Astrocyte of the hippocampus (primary cell): ENCODE results near the gene WTAP.
A peak's percentile ranks its signal among the peaks of the same experiment; 100 is the strongest.
"Not testable (repeated sequence)": the region's sequence is repeated elsewhere in the genome, so short reads cannot be mapped to it uniquely, and the experiment has no call there.

Experiments used
- DNase-seq: peaks from one replicate; pipeline ENCODE4 v3.0.0; 2011; ENCODE audit warnings: low read depth, low spot score

Gene WTAP

GRCh38 chr6:159761873-159762680, 34.8 kb downstream of the WTAP start, which contains the start of gene ACAT2:
TSS of gene ACAT2 (plus strand) at chr6:159762045. CDS start at chr6:159762088, 43 bp downstream.
- DNase-seq, result peak; percentile 97

- DNase-seq, result no peak
Measured at GRCh38 chr6:159762681-159763293, 35.5 kb downstream of the WTAP start.

DNA sequence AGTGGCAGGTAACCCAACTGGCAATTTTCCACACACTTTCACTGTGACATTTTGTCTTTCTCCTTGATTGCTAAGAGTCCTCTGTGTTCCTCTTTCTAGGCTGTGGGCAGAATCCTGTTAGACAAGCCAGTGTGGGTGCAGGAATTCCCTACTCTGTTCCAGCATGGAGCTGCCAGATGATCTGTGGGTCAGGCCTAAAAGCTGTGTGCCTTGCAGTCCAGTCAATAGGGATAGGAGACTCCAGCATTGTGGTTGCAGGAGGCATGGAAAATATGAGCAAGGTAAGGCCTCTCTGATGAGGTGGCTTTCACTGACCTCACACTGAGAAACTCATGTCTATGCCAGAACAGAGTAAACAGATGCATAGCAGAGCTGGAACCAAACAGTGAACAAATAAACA, 39.6 kb downstream of the WTAP start:
- peak; percentile 27 for DNase-seq

DNA sequence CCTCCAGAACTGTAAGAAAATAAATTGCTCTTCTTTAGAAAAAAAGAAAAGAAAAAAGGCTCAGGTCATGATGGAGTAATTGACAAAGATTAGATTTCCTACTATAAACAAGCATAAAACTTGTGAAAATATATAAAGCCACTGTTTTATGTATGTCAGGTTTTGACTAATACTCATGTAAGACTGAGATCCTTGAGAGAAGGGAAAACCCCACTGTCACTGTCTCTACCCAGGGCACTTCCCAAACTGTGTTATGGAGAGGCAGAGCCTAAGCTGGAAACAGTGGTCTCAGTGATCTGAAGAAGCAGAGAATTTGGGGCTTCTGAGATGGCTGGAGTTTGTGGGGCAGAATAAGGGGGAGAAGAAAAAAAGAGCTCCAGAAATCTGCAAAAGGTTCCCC, 42.2 kb downstream of the WTAP start:
- no peak for DNase-seq

- no peak for DNase-seq
Measured at GRCh38 chr6:159772196-159772595, 44.9 kb downstream of the WTAP start.

DNA sequence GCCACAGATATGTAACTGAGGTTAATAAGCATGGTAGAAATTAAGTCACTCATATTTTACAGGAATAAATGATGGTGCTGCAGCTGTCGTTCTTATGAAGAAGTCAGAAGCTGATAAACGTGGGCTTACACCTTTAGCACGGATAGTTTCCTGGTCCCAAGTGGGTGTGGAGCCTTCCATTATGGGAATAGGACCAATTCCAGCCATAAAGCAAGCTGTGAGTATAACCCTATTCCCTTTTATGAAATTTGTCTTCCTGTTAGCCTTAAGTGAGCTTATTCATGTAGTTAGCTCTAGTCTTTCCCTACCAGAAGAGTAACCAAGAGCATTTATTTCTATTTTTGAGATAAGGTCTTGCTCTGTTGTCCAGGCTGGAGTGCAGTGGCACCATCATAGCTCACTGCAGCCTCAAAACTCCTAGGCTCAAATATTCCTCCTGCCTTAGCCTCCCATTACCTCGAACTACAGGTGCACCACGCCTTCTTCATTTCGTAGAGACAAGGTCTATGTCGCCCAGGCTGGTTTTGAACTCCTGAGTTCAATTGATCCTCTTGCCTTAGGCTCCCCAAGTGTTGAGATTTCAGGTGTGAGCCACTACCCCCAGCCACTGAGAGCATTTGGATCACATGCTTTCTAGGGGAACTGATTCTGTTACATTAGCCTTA, 50.1 kb downstream of the WTAP start:
- DNase-seq, result no peak

- DNase-seq, result no peak
Measured at GRCh38 chr6:159778131-159778530, 50.8 kb downstream of the WTAP start.

- DNase-seq, result no peak
Measured at GRCh38 chr6:159778542-159779103, 51.3 kb downstream of the WTAP start.

DNA sequence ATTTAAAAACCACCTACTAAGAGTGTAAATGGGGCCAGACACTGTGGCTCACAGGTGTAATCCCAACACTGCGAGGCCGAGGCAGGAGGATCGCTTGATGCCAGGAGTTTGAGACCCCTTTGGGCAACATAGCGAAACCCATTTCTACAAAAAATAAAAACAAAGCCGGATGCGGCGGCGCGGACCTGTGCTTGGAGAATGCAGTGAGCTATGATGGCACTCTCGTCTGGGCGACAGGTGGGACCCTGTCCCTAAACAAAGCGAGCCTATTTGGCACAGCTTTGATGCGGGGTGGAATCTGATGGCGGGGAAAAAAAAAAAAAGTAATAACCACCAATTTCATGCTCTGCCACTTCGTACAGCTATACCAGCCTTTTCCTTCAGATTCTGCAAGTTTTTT, 61.0 kb downstream of the WTAP start:
- DNase-seq, result peak; percentile 8

DNA sequence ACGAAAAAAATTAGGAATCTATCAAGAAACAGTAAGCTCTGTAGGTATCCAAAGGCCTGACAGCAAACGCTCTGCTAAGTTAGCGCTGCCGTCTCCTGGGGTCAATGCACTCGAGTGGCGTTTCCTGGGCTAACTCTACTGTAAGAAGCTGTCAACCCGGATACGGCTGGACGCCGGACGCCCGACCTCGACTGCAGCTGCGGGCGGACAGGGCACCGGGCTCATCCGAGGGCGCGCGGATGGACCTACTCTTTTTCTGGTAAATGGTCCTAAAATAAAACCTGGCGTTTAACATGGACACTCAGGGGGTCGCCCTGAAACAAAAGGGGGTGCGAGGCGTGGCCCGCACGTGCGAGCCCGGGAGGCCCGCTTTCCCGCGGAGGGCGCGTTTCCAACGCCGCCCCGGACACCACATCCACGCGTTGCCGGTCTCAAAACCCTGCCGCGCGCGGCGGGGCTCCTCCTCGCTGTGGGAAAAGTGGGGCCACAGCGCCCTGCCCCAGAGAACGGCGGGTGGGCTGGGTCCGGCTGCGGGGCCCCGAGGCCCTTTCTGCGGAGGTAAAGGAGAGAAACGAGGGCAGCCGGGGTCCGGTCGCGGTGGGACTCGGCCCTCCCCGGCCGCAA, 61.6 kb downstream of the WTAP start:
- DNase-seq, result peak; percentile 54

DNA sequence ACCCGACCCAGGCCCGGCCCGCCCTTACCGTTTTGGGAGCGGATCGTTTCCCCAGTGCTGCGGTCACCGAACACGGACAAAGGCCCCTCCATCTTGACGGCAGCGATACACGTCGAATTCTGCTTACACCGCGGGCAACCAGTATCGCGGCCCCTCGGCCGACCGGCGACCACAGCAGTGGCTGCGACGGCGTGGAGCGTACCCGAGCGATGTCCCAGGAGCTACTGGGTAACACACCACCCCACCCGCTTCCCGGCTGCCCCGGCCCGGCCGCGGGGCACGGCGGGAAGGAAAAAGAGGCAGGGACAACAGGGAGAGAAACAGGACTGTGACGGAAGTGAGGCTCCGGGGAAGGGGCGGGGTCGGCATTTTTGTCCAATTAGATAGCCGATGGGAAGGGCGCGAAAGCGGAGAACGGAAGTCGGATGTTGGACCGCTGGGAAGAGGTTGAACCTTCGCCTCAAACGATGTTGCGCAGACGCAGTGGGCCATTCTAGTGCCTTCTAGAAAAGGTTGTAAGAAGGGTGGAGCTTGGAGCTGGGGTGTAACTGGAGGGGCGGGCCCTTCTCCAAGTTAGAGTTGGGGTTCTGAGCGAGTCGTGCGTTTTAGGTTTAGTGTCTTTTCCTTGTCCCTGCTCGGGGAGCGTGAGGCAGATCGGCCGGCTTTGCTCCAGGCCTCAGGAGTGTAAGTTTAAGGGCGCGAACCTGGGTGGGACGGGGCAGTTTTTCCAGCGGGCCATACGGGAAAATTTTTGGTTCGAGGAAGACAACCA, 62.3 kb downstream of the WTAP start, which contains the start of gene TCP1:
TSS of gene TCP1 (minus strand) at position 226 of the 772 bp plus-strand sequence. CDS start at position 92, 134 bp downstream.
- DNase-seq, result peak; percentile 100

DNA sequence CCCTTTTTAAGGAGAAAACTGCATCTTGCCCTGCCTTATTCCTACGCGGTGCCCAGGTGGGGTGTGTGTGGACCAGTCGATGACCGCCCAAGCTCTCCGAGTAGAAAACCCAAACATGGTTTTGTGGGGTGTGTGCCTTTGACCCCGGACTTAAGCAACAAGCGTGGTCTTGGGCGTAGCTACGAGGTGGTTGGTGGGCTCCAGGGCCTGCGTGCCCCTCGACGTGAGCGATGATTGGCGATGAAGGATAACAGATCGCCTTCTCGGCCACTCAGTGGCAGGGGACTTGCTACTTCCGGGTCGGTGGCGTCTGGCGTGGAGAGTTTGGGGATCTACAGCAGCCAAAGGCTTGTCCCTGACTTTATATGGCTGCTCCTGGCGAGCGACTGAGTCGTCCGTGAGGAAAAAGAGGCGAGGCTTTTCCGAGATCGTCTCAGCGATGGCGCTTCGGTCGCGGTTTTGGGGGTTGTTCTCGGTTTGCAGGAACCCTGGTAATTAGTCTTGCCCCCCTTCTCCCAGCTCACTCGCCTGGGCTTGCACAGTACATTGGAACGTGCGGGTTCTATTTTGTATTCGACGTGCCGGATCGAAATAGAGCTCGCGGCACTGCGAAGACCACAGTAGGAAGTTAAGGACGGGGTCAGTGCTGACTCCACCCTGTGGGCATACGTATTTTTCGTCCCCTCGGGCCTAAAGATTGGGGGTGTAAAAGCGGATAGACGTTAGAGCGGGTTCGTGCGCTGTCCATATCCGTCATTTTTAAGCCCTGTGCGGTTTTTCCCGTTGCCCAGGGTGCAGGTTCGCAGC, 63.0 kb downstream of the WTAP start, which contains the start of gene MRPL18:
TSS of gene MRPL18 (plus strand) at position 319 of the 807 bp plus-strand sequence. CDS start at position 440, 121 bp downstream.
- peak; percentile 98 for DNase-seq

- DNase-seq, result no peak
Measured at GRCh38 chr6:159790956-159791598, 63.8 kb downstream of the WTAP start.

DNA sequence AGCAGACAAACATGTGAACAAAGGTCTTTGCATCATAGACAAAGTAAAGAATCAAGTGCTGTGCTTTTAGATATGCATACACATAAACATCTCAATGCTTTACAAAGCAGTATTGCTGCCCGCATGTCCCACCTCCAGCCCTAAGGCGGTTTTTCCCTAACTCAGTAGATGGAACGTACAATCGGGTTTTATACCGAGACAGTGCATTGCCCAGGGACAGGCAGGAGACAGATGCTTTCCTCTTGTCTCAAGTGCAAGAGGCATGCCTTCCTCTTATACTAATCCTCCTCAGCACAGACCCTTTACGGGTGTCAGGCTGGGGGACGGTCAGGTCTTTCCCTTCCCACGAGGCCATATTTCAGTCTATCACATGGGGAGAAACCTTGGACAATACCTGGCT, 67.7 kb downstream of the WTAP start:
- not testable (repeated sequence) for DNase-seq

GRCh38 chr6:159797554-159797953, 70.2 kb downstream of the WTAP start:
- DNase-seq, result no peak

- DNase-seq, result no peak
Measured at GRCh38 chr6:159800141-159800865, 73.0 kb downstream of the WTAP start, which contains the start of gene PNLDC1. TSS of gene PNLDC1 (plus strand) at chr6:159800276. CDS start at chr6:159800308, 32 bp downstream.

- no peak for DNase-seq
Measured at GRCh38 chr6:159801935-159802334, 74.6 kb downstream of the WTAP start.

GRCh38 chr6:159804504-159804903, 77.2 kb downstream of the WTAP start:
- DNase-seq, result no peak
